Fibroblast of skin of left biceps (primary cell): Measurements from ENCODE around the gene TRIM50.
A peak's percentile ranks its signal among the peaks of the same experiment; 100 is the strongest.
"Not testable (repeated sequence)": the region's sequence is repeated elsewhere in the genome, so short reads cannot be mapped to it uniquely, and the experiment has no call there.

Experiments used
- DNase-seq, 2 experiments: peaks; one replicate each; pipeline ENCODE4 v3.0.0-alpha.2; 2013; ENCODE audit warnings: low read depth in 2 of 2

Gene TRIM50

DNA sequence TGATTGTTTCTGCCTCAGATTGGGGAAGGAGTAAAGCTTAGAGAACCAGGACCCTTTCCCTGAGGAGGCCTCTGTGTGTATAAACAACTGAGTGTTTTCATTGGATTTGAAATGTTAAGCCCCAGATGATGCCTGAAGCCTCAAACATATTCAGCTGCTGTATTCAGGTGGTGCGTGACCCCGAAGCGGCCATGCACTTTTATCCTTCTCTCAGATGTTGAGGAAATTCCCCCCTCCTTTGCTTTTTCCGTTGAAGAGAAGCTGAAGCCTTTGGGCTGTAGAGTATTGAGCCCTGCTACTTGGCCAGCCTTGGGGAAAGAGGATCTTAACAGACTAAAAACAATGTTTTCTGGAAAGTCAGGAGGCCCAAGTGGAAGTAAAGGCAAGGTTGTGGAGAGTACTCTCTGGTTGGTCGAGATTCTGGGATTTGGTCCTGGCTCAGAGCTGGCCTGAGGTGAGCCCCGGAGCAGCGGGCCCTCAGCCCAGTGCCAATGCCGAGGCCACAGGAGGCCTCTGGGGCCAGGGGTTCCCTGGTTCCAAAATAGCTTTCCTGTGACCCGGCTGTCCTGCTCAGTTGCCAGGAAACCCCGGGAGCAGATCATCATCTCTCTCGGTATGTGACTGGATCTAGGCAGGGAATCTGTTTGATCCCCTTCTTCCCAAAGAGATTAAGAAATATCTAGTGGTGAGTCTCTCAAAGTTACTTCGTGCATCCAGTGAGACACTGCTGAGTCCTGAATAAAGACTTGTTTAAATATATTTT is 22.6 kb upstream of the TRIM50 start:
- DNase-seq = no peak

DNA sequence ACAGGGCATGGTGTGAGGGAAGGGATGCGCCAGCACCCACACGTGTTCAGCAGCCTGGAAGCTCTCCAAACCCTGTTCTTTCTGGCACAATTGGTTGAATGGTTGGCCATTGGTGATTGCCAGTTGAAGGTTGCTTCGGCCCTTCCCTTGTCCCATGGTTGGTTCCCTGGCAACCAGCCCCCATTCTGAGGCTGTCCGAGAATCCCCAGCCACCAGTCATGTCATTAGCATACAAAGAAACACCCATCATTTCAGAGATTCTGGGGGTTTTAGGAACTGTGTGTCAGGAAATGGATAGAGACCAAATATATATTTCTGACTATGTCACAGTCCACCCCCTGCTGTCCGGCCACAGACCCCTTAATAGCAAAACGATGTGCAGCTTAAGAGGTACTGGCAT is 21.9 kb upstream of the TRIM50 start:
- no peak for DNase-seq

DNA sequence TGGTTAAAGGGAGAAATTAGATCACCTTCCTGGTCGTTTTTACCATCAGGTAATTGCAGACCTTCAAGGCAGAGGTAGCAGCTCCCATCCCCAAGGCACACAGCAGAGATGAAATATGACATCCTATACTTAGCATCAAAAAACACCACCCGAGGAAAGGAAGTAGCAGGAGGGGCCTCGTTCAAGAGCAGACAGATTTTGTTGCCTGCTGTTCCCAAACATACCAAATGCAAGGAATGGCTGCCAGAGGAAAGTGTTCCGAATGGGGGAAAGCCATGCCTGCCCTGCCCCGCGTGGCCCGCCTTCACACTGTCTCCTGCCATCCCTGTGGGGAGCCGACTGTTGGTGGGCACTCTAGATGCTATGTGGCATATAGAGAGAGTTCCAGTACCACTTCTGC is 18.1 kb upstream of the TRIM50 start:
- no peak for DNase-seq

DNA sequence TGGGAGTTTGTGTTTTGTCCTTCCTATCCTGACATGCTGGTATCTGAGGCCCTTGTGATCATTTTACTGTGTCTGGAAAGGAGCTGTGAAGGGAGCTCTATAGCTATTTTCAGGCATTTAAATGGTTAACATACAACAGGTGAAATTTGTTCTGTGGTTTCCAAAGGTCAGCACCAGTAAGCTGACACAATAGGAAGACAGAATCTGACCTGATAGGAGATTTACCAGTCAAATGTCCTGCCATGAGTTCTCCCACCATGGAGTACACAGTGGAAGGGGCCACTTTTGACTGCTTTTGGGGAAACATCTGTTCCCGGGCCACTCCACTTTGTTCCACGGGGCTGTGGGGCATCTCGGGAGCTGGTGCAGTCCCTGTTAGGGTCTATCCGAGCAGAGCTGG is 17.7 kb upstream of the TRIM50 start:
- no peak for DNase-seq

DNA sequence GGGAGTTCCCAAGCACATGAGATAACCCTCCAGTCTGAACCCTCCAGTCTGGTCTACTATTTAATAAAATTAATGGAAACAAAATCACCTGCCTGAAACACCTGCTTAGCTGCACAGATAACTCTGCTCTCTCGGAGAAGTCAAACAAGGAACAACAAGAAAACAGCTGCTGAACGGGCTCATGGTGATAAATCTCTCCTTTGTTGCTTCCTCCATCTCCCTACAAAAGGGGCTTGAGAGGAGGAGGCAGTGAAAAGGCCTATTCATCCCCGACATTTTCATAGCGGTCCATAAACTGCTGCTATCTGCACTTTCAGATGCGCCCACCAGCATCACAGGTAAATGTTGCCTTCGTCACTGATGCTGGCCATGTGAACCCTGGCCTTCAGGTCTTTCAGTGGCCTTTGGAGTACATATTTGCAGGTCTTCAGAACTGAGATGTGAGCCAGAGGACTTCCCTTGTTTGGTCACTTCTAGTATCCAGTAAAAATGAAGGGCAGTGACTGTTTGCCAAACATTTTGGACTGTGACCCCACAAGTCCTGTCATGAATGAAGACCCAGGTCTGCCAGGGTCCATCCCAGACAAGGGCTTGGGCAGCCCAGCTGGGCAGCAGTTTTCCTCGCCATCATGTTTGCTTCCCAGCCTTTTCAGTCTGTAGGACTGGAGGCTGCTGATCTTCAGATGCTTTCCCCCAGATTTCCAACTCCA is 15.9 kb upstream of the TRIM50 start:
- no peak for DNase-seq

DNA sequence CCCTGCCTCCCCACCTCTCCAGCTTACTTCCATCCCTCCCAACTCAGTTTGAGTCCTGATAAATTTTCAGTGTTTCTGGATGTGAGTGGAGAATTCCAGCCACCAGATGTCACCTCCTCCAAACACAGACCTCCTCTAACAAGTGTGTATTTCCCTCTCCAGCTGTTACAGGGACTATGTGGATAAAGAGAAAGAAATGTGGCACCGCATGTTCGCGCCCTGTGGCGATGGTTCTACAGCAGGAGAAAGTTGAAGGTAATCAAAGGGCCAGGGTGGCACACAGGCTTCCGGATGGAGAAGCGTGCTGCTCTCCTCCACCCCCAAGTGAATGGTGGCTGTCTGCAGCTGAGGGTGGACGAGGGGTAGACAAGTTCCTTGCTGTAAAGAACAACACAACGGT is 14.8 kb upstream of the TRIM50 start:
- peak; percentile 15 to 17 for DNase-seq

DNA sequence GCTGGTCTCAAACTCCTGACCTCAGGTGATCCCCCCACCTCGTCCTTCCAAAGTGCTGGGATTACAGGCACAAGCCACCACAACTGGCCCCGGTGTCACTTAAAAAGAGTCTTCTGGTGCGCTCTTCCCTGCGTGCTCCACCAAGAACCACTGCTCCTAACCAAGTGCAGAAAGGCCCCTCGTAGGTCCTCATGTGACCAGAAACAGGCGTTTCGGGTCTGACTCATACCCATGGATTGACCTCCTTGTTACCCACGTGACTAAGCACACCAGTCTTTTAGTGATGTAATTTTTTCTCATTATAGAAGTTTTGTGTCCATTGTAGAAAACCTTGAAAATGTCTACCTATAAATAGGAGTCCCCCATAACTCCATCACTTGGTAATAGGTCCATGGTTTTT is 14.0 kb upstream of the TRIM50 start:
- peak; percentile 14 to 20 for DNase-seq

DNA sequence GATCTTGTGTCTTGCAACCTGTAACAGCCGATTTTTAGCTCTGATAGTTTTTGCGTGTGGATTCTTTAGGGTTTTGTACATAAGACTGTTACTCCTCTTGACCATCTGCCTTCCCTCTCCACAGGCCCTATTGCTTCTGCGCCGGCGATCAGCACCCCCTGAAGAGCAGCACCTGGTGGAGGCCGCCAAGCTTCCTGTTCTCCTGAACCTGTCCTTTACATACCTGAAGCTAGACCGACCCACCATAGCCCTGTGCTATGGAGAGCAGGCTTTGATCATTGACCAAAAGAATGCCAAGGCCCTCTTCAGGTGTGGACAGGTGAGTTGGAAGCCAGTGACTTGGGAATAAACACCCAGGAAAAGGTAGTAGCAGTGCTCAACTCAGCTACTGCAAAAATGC is 12.6 kb upstream of the TRIM50 start:
- DNase-seq = no peak

DNA sequence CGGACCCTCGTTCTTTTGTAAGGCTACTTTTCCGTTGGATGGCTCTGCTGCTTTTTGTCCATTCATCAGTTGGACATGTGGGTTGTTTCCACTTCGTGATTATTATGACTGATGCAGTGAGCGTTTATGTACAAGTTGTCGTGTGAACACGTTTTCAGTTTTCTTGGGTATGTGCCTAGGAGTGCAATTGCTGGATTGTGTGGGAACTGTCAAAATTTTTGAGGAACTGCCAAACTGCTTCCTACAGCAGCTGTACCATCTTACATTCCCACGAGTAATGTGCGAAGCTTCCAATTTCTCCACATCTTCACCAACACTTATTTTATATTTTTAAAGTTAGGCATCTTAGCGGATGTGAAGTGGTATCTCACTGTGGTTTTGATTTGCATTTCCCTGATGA is 10.4 kb upstream of the TRIM50 start:
- no peak for DNase-seq

DNA sequence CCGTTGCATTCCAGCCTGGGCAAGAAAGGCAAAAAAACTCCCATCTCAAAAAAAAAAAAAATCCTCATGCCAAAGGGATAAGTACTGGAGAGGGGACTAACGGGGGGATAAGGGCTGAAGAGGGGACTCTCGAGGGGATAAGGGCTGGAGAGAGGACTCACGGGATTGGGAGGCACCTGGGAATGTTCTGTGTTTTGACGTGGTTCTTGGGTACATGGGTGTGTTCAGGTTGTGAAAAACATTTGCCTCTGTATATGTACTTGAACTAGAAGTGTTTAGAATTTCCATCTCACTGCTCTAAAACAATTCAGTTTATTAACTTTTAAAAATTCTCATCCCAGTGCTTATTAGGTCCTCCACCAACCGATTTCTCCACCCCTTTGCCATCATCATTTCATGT is 4.6 kb upstream of the TRIM50 start:
- DNase-seq = no peak

DNA sequence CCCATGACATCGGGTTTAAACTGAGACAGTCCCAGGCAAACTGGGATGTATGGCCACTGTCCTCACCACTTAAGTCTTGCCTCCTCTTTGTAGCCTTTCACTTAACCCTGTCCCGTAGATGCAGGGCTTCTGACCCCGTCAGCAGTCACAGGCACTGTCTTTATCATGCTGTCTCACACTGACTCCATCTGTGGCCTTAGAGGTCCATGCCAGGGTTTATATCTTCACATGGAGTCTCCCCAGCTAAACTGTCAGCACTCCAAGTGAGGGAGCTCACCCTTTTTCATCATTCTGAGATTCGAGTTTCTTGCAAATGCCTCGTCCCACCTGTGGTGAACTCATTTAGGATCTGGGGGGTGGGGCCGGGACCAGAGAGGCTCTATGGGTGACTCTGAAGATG is 2.9 kb upstream of the TRIM50 start:
- no peak for DNase-seq

DNA sequence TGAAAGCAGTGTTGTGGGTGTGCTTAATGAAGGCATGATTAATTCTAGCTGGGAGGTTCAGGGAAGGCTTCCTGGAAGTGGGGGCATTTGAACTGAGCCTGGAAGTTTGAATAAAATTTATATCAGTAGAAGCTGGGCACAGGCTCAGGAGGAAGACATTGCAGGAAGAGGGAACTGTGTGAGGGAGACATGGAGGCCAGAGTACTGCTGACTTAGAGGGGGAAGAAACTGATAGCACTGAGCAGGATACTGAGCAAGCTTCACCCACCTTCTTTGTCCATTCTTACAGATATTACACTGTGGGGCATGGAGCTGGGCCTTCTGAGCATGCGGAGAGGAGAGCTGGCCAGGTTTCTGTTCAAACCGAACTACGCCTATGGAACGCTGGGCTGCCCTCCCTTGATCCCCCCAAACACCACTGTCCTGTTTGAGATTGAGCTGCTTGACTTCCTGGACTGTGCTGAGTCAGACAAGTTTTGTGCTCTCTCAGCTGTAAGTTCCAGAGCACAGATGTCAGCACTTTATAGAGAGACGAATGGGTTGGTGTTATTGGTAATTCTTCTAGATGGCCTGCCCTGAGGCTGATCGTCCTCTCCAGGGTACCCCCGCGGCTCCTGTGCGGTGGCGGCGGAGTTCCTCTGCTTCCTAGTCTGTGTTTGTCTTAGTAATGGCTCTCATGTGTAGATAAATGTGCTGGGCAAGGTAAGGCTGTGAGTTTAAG is 2.1 kb upstream of the TRIM50 start:
- DNase-seq = no peak

DNA sequence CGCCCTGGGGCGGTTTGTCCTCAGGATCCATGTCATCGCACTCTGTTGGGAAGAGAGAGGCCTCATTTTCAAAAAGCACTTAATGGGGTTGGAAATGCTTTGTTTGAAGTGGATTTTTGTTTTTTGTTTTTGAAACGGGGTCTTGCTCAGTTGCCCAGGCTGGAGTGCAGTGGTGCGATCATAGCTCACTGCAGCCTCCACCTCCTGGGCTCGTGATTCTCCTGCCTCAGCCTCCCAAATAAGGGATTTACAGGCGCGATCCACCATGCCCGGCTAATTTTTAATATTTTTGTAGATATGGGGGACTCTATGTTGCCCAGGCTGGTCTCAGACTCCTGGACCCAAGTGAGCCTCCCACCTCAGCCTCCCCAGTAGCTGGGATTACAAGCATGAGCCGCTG is 814 bp upstream of the TRIM50 start:
- DNase-seq = no peak

DNA sequence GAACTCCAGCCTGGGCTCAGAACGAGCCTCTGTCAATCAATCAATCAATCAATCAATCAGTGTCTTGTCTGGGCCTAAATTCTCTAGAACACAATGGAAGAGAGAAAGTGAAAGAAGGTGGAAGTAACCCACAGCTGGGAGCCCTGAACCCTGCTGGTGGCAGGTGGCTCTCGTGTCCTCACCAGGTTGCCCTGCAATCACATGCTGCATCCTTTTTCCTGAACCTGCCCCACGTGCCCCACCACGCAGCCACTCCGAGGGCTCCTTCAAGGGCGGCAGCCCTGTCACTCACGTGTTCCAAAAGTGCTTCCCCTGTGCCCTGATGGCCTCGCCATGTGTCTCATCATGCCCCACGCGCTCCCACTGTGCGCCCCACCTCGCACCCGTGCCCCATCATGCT is 433 bp downstream of the TRIM50 start:
- not testable (repeated sequence) for DNase-seq

DNA sequence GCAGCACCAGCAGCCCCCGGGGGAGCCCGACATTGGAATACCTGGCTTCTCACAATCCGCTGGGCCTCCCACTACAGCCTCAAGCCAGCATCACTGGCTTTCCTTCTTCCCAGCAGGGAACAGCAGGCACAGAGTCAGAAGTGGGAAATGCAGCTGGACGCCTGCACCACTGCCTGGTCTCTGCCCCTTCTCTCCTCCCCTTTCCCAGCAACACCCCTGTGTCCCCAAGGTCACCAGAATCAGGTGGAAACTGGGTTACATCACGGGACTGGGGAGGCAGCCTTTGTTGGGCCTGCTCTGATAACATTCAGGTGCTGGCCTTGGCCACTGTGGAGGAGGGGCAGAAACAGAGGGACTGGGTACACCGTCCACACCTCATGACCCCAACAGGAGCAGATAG is 2.5 kb downstream of the TRIM50 start:
- DNase-seq = not testable (repeated sequence)

DNA sequence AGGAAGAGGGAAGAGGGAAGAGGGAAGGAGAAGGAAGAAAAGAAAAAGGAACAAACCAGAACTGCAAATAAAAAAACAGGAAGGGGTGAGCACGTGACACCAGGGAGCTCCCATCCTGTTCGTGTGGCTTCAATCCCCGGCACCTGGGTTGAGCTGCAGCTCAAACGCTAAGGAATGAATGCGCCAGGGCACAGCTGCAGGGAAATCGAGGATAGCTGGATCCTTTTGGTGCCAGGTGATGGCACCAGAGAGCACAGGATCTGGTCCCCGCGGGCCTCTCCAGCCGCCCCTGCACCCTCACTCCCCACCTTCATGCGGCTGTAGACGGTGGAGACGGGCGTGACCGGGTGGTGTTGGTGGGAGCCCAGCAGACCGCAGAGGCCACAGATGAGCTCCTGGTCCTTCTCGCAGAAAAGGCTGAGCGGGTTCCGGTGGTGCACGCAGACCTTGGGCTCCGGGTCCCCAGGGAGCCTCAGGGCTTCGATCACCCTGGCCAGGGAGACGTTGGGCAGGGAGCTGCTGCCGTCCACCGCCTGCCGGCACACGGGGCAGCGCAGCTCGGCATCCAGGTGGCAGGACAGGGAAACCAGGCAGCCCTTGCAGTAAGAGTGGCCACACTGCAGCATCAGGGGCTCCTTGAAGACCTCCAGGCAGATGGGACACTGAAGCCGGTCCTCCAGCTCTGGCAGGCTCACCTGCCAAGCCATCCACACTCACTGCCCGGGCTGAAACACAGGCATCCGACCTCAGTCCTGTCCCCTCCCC is 3.6 kb downstream of the TRIM50 start:
- DNase-seq = not testable (repeated sequence)

DNA sequence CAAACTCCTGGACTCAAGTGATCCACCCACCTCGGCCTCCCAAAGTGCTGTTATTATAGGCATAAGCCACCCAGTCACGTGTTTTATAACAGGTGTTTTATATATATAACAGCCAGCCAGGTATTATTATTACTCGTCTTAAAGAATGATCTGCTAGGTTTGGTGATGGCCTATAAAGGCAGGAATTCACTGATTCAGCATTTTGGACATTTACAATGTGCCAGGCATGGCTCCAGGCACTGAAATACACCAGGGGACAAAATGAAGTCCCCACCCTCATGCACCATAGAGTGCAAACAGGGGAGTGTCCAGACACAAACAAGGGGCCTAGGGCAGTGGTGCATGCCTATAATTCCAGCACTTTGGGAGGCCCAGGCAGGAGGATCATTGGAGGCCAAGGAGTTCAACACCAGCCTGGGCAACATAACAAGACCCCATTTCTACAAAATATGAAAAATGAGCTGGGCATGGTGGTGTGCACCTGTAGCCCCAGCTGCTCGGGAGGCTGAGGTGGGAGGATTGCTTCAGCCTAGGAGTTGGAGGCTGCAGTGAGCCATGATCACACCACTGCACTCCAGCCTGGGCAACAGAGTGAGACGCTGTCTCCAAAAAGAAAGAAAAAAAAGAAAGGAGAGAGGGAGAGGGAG is 4.3 kb downstream of the TRIM50 start:
- DNase-seq = not testable (repeated sequence)

DNA sequence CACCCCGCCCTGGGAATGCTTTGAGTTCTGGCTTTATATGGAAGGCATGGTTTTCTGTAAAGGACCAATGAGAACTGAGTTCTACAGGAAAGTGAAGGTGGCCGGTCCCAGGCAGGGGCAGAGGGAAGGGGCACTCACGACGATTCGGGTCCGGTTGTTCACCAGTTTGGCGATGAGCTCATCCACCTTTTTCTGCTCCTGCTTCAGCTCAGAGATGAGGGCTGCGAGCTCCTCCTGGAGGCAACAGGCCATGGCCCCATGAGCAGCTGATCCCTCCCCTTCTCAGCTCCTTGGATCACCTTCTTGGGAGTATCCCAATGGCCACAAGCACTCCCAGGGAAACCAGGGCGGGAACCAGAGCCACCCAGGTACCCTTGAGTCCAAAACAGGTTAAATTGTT is 7.9 kb downstream of the TRIM50 start:
- not testable (repeated sequence) for DNase-seq

DNA sequence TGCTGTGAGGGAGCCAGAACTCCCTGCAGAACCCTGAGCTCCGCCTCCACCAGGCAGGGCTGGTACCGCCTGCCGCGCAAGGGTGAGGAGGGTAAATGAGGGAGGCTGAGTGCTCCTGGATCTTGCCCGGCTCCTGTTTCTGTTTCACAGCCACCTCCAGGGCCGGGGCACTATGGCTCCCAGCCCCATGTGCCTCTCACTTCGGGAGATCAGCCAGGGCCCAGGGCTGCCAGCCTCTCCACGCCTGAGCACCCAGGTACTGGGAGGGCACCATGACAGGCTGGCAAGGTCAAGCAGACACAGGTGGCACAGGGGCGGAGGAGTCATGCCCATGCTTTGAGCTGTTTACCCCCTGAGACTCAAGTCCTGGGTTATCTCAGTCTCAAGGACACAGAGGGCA is 8.3 kb downstream of the TRIM50 start:
- DNase-seq = not testable (repeated sequence)

DNA sequence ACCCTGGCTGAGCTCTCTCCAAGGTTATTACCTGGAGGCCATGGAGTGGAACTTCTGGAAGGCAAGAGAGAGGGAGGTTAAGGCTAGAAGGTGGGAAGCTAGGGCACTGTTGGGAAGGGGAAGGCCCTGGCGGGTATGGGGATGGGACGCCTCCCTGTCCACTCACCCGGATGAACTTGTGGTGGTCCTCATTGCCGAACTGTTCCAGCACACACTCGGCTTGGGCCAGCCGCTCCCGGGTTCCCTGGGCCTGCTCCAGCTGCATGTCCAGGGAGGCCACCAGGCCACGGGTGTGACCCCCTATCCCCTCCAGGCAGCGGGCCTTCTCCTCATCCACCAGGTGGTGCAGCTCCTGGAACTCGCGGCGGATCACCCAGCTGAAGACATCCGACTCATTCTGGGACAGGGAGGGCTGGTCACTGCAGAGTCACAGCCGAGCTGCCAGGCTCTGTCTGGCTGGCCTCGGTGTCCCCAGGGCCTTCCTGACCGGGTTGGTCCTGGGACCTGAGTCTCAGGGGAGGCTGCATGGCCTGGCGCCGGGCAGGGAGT is 9.2 kb downstream of the TRIM50 start:
- not testable (repeated sequence) for DNase-seq

DNA sequence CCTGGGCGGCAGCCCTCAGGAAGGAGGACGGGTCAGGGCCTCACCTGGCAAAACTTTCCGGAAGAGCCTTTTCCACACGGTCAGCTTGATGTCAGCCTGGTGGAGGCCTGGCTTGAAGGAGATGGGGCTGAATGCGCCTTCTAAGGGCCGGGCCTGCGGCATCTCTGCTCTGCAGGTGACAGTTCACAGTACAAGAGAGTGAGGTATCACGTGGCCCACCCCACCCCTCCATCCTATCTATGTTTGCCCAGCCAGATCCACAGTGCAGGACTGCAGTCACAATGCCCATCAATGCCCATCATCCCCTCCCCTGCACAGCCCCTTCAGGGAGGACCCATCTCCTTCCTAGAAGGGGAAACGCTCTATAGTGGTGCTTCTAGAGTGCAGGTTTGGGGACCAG is 11.4 kb downstream of the TRIM50 start:
- no peak for DNase-seq
